GM19099 (cell line): Measurements from ENCODE around the gene STK10.

Experiments used
- POLR2A ChIP-seq: IDR thresholded peaks from 3 replicates; pipeline ENCODE4 v1.6.1; 2011; ENCODE audit warnings: low read depth; ENCODE audit not compliant: insufficient read length; ENCODE audit errors: extremely low read depth

The STK10 gene

GRCh38 chr5:172143875-172144274 is 44.1 kb downstream of the STK10 start:
- TF ChIP-seq POLR2A = no peak

GRCh38 chr5:172142709-172143215 is 45.3 kb downstream of the STK10 start:
- no peak for TF ChIP-seq POLR2A

GRCh38 chr5:172141949-172142319 is 46.1 kb downstream of the STK10 start:
- TF ChIP-seq POLR2A = no peak

- no peak for TF ChIP-seq POLR2A
These were observed 47.2 kb downstream of the STK10 start for GRCh38 chr5:172140866-172141265.

- no peak for TF ChIP-seq POLR2A
These were observed 47.9 kb downstream of the STK10 start for GRCh38 chr5:172140120-172140519.

- no peak for TF ChIP-seq POLR2A
These were observed 51.0 kb downstream of the STK10 start for GRCh38 chr5:172137046-172137445.

- no peak for TF ChIP-seq POLR2A
These were observed 54.5 kb downstream of the STK10 start for GRCh38 chr5:172133359-172134029.

GRCh38 chr5:172131690-172132089 is 56.3 kb downstream of the STK10 start:
- no peak for TF ChIP-seq POLR2A

GRCh38 chr5:172129256-172129910 is 58.6 kb downstream of the STK10 start:
- TF ChIP-seq POLR2A = no peak

- TF ChIP-seq POLR2A = no peak
These were observed 60.4 kb downstream of the STK10 start for GRCh38 chr5:172127581-172127980.

- TF ChIP-seq POLR2A = no peak
These were observed 64.7 kb downstream of the STK10 start for GRCh38 chr5:172123269-172123692.

GRCh38 chr5:172119921-172120688 is 67.9 kb downstream of the STK10 start:
- TF ChIP-seq POLR2A = no peak

- TF ChIP-seq POLR2A = no peak
These were observed 69.1 kb downstream of the STK10 start for GRCh38 chr5:172118891-172119290.

- TF ChIP-seq POLR2A = no peak
These were observed 69.9 kb downstream of the STK10 start for GRCh38 chr5:172117977-172118701.

GRCh38 chr5:172115541-172115982 is 72.5 kb downstream of the STK10 start:
- TF ChIP-seq POLR2A = no peak
